NOMO-1 treated with dmso at 0.1 percent for 144 hours (cell line): ENCODE data around the gene ZBTB9.
A peak's percentile ranks its signal among the peaks of the same experiment; 100 is the strongest.

ENCODE experiments used
- DNase-seq: peaks from one replicate; lab custom pipeline; 2025; ENCODE audit not compliant: unreplicated experiment; lab: John Stamatoyannopoulos, UW

The ZBTB9 gene

GRCh38 chr6:33418690-33419291, 35.6 kb upstream of the ZBTB9 start:
- DNase-seq = no peak

- DNase-seq = no peak
These were observed 34.5 kb upstream of the ZBTB9 start, which contains the start of gene SYNGAP1 for GRCh38 chr6:33419580-33420490. Gene SYNGAP1, plus strand, starts transcription at chr6:33420065. Its CDS starts 200 bp downstream, at chr6:33420265.

GRCh38 chr6:33420491-33421343, 33.7 kb upstream of the ZBTB9 start:
- DNase-seq = no peak

- no peak for DNase-seq
These were observed 33.1 kb upstream of the ZBTB9 start for GRCh38 chr6:33421344-33421643.

- DNase-seq = no peak
These were observed 30.6 kb upstream of the ZBTB9 start for GRCh38 chr6:33423777-33424176.

- no peak for DNase-seq
These were observed 29.3 kb upstream of the ZBTB9 start for GRCh38 chr6:33424855-33425667.

- peak; percentile 80 for DNase-seq
These were observed 28.5 kb upstream of the ZBTB9 start for GRCh38 chr6:33425668-33426577.

GRCh38 chr6:33426590-33427511, 27.5 kb upstream of the ZBTB9 start:
- no peak for DNase-seq

- no peak for DNase-seq
These were observed 26.7 kb upstream of the ZBTB9 start for GRCh38 chr6:33427585-33428223.

- DNase-seq = no peak
These were observed 26.0 kb upstream of the ZBTB9 start for GRCh38 chr6:33428224-33428965.

GRCh38 chr6:33428966-33429749, 25.2 kb upstream of the ZBTB9 start:
- DNase-seq = no peak

- no peak for DNase-seq
These were observed 24.7 kb upstream of the ZBTB9 start for GRCh38 chr6:33429750-33430052.

- DNase-seq = no peak
These were observed 24.0 kb upstream of the ZBTB9 start for GRCh38 chr6:33430334-33430733.

- DNase-seq = no peak
These were observed 23.1 kb upstream of the ZBTB9 start for GRCh38 chr6:33430991-33431879.

GRCh38 chr6:33431880-33432541, 22.4 kb upstream of the ZBTB9 start:
- no peak for DNase-seq
